ENCODE results near the gene USP17L24. TPM values are rescaled to one million over a fixed set of nuclear protein-coding genes. Genes with fewer than 3 reads are reported as not detected.
"Not testable (repeated sequence)": the region's sequence is repeated elsewhere in the genome, so short reads cannot be mapped to it uniquely, and the experiment has no call there.

USP17L24 gene, protein sequence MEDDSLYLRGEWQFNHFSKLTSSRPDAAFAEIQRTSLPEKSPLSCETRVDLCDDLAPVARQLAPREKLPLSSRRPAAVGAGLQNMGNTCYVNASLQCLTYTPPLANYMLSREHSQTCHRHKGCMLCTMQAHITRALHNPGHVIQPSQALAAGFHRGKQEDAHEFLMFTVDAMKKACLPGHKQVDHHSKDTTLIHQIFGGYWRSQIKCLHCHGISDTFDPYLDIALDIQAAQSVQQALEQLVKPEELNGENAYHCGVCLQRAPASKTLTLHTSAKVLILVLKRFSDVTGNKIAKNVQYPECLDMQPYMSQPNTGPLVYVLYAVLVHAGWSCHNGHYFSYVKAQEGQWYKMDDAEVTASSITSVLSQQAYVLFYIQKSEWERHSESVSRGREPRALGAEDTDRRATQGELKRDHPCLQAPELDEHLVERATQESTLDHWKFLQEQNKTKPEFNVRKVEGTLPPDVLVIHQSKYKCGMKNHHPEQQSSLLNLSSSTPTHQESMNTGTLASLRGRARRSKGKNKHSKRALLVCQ
- total RNA-seq (2014; rRNA removed; shearing (Covaris generic)) (not detected in 2 replicates), total RNA-seq (2022) (not detected in 2 replicates), Bru-seq, nascent RNA (not detected), BruChase-seq, experiment 1, labeled RNA remaining after a 6-hour chase (not detected), BruChase-seq, experiment 2, labeled RNA remaining after a 2-hour chase (not detected)
- long read RNA-seq = 0 reads

DNA sequence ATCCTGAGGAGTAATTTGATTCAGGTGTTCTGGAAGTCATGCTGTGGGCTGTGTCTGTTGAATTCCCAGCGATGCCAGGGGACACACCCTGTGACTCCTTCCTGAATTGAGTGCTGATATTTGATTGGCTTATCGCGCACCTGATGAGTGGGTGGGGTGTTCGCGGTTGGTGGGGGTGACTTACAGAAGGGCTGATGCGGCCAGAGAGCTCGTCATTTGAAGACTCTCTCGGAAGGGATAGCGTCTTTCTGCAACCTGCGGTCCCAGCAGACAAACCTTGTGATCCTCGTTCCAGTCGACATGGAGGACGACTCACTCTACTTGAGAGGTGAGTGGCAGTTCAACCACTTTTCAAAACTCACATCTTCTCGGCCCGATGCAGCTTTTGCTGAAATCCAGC, at the start of gene USP17L24:
Gene USP17L24 (plus strand): TSS at position 301 of the 400 bp plus-strand sequence. CDS start 0 bp downstream, at position 301.
- H3K27ac ChIP-seq (ENCODE audit: low read depth, low read length, poor library complexity, severe bottlenecking); POLR2A ChIA-PET; H4K20me1 ChIP-seq (ENCODE audit: insufficient read depth, low read length): not testable (repeated sequence)

GRCh38 chr4:9324191-9324590, 774 bp upstream of the USP17L24 start:
- H3K79me2 ChIP-seq (ENCODE audit: insufficient read depth, low read depth, low read length); H3K27ac ChIP-seq (ENCODE audit: low read depth, low read length, poor library complexity, severe bottlenecking); H3K4me1 ChIP-seq (ENCODE audit: insufficient read depth, low read length, poor library complexity, severe bottlenecking); POLR2A ChIA-PET; H2AFZ ChIP-seq (ENCODE audit: low read length); DNase-seq (ENCODE audit: low spot score); H4K20me1 ChIP-seq (ENCODE audit: insufficient read depth, low read length); H3K9me2 ChIP-seq (ENCODE audit: insufficient read depth, low read length); intact Hi-C loops (cut with micrococcal nuclease; ENCODE audit: unreplicated experiment); BruUV-seq (replicated peaks); H3K4me2 ChIP-seq (ENCODE audit: low read length); H3K9me3 ChIP-seq (ENCODE audit: low read length); H3K4me3 ChIP-seq (ENCODE audit: low read depth, low read length, poor library complexity, severe bottlenecking); H3K36me3 ChIP-seq (ENCODE audit: insufficient read depth, low read length); CTCF ChIA-PET (ENCODE audit: unreplicated experiment): not testable (repeated sequence)

More for the DNA sequence above, at the start of gene USP17L24:
- H2AFZ ChIP-seq (ENCODE audit: low read length); DNase-seq (ENCODE audit: low spot score); H3K79me2 ChIP-seq (ENCODE audit: insufficient read depth, low read depth, low read length); H3K4me2 ChIP-seq (ENCODE audit: low read length); intact Hi-C loops (cut with micrococcal nuclease; ENCODE audit: unreplicated experiment); CTCF ChIA-PET (ENCODE audit: unreplicated experiment); H3K36me3 ChIP-seq (ENCODE audit: insufficient read depth, low read length); H3K4me3 ChIP-seq (ENCODE audit: low read depth, low read length, poor library complexity, severe bottlenecking); H3K4me1 ChIP-seq (ENCODE audit: insufficient read depth, low read length, poor library complexity, severe bottlenecking); BruUV-seq (replicated peaks); H3K9me2 ChIP-seq (ENCODE audit: insufficient read depth, low read length); H3K9me3 ChIP-seq (ENCODE audit: low read length): not testable (repeated sequence)

DNA sequence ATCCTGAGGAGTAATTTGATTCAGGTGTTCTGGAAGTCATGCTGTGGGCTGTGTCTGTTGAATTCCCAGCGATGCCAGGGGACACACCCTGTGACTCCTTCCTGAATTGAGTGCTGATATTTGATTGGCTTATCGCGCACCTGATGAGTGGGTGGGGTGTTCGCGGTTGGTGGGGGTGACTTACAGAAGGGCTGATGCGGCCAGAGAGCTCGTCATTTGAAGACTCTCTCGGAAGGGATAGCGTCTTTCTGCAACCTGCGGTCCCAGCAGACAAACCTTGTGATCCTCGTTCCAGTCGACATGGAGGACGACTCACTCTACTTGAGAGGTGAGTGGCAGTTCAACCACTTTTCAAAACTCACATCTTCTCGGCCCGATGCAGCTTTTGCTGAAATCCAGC, 4.6 kb downstream of the USP17L24 start, which contains the start of gene USP17L25:
Gene USP17L25 (plus strand): TSS at position 301 of the 400 bp plus-strand sequence. CDS start 0 bp downstream, at position 301.
- H3K4me1 ChIP-seq (ENCODE audit: insufficient read depth, low read length, poor library complexity, severe bottlenecking); H3K36me3 ChIP-seq (ENCODE audit: insufficient read depth, low read length); H3K27ac ChIP-seq (ENCODE audit: low read depth, low read length, poor library complexity, severe bottlenecking); CTCF ChIA-PET (ENCODE audit: unreplicated experiment); H3K9me2 ChIP-seq (ENCODE audit: insufficient read depth, low read length); H3K9me3 ChIP-seq (ENCODE audit: low read length); POLR2A ChIA-PET; DNase-seq (ENCODE audit: low spot score); H3K4me2 ChIP-seq (ENCODE audit: low read length); BruUV-seq (replicated peaks); H3K79me2 ChIP-seq (ENCODE audit: insufficient read depth, low read depth, low read length); H4K20me1 ChIP-seq (ENCODE audit: insufficient read depth, low read length); intact Hi-C loops (cut with micrococcal nuclease; ENCODE audit: unreplicated experiment); H3K4me3 ChIP-seq (ENCODE audit: low read depth, low read length, poor library complexity, severe bottlenecking); H2AFZ ChIP-seq (ENCODE audit: low read length): not testable (repeated sequence)

GRCh38 chr4:9334358-9334757, 9.4 kb downstream of the USP17L24 start, which contains the start of gene USP17L26:
TSS of gene USP17L26 (plus strand) at chr4:9334658. CDS start at chr4:9334658, 0 bp downstream.
- DNase-seq (ENCODE audit: low spot score); H3K79me2 ChIP-seq (ENCODE audit: insufficient read depth, low read depth, low read length); H3K4me2 ChIP-seq (ENCODE audit: low read length); H3K9me2 ChIP-seq (ENCODE audit: insufficient read depth, low read length); H3K9me3 ChIP-seq (ENCODE audit: low read length); H4K20me1 ChIP-seq (ENCODE audit: insufficient read depth, low read length); H2AFZ ChIP-seq (ENCODE audit: low read length); intact Hi-C loops (cut with micrococcal nuclease; ENCODE audit: unreplicated experiment); H3K27ac ChIP-seq (ENCODE audit: low read depth, low read length, poor library complexity, severe bottlenecking); BruUV-seq (replicated peaks); POLR2A ChIA-PET; H3K4me1 ChIP-seq (ENCODE audit: insufficient read depth, low read length, poor library complexity, severe bottlenecking); CTCF ChIA-PET (ENCODE audit: unreplicated experiment); H3K36me3 ChIP-seq (ENCODE audit: insufficient read depth, low read length); H3K4me3 ChIP-seq (ENCODE audit: low read depth, low read length, poor library complexity, severe bottlenecking): not testable (repeated sequence)

DNA sequence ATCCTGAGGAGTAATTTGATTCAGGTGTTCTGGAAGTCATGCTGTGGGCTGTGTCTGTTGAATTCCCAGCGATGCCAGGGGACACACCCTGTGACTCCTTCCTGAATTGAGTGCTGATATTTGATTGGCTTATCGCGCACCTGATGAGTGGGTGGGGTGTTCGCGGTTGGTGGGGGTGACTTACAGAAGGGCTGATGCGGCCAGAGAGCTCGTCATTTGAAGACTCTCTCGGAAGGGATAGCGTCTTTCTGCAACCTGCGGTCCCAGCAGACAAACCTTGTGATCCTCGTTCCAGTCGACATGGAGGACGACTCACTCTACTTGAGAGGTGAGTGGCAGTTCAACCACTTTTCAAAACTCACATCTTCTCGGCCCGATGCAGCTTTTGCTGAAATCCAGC, 14.1 kb downstream of the USP17L24 start, which contains the start of gene USP17L5:
Gene USP17L5 (plus strand): TSS at position 301 of the 400 bp plus-strand sequence. CDS start 0 bp downstream, at position 301.
- intact Hi-C loops (cut with micrococcal nuclease; ENCODE audit: unreplicated experiment); H3K36me3 ChIP-seq (ENCODE audit: insufficient read depth, low read length); POLR2A ChIA-PET; BruUV-seq (replicated peaks); DNase-seq (ENCODE audit: low spot score); H3K4me1 ChIP-seq (ENCODE audit: insufficient read depth, low read length, poor library complexity, severe bottlenecking); H3K9me3 ChIP-seq (ENCODE audit: low read length); H3K4me2 ChIP-seq (ENCODE audit: low read length); H4K20me1 ChIP-seq (ENCODE audit: insufficient read depth, low read length); H3K27ac ChIP-seq (ENCODE audit: low read depth, low read length, poor library complexity, severe bottlenecking); H3K4me3 ChIP-seq (ENCODE audit: low read depth, low read length, poor library complexity, severe bottlenecking); H3K79me2 ChIP-seq (ENCODE audit: insufficient read depth, low read depth, low read length); CTCF ChIA-PET (ENCODE audit: unreplicated experiment); H3K9me2 ChIP-seq (ENCODE audit: insufficient read depth, low read length); H2AFZ ChIP-seq (ENCODE audit: low read length): not testable (repeated sequence)

DNA sequence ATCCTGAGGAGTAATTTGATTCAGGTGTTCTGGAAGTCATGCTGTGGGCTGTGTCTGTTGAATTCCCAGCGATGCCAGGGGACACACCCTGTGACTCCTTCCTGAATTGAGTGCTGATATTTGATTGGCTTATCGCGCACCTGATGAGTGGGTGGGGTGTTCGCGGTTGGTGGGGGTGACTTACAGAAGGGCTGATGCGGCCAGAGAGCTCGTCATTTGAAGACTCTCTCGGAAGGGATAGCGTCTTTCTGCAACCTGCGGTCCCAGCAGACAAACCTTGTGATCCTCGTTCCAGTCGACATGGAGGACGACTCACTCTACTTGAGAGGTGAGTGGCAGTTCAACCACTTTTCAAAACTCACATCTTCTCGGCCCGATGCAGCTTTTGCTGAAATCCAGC, 18.9 kb downstream of the USP17L24 start, which contains the start of gene USP17L27:
Gene USP17L27 (plus strand): TSS at position 301 of the 400 bp plus-strand sequence. CDS start 0 bp downstream, at position 301.
- CTCF ChIA-PET (ENCODE audit: unreplicated experiment); H4K20me1 ChIP-seq (ENCODE audit: insufficient read depth, low read length); H2AFZ ChIP-seq (ENCODE audit: low read length); H3K79me2 ChIP-seq (ENCODE audit: insufficient read depth, low read depth, low read length); H3K9me2 ChIP-seq (ENCODE audit: insufficient read depth, low read length); H3K4me1 ChIP-seq (ENCODE audit: insufficient read depth, low read length, poor library complexity, severe bottlenecking); POLR2A ChIA-PET; H3K36me3 ChIP-seq (ENCODE audit: insufficient read depth, low read length); BruUV-seq (replicated peaks); H3K27ac ChIP-seq (ENCODE audit: low read depth, low read length, poor library complexity, severe bottlenecking); H3K4me3 ChIP-seq (ENCODE audit: low read depth, low read length, poor library complexity, severe bottlenecking); DNase-seq (ENCODE audit: low spot score); intact Hi-C loops (cut with micrococcal nuclease; ENCODE audit: unreplicated experiment); H3K4me2 ChIP-seq (ENCODE audit: low read length); H3K9me3 ChIP-seq (ENCODE audit: low read length): not testable (repeated sequence)
